HEK293 (cell line): Measurements from ENCODE around the gene OR13C3.

Experiments
- CTCF ChIA-PET: fragments of 350-600 bp; formaldehyde crosslinking; extraction: SDS; loops from one replicate; lab custom pipeline; 2021; ENCODE audit warnings: antibody characterized with exemption; lab: Yijun Ruan, JAX
- POLR2A ChIA-PET: fragments of 300-600 bp; formaldehyde crosslinking; extraction: SDS; loops from one replicate; lab custom pipeline; 2020; ENCODE audit warnings: antibody characterized with exemption, inconsistent platforms; lab: Yijun Ruan, JAX
- H3K27ac ChIP-seq: fragments of 200-500 bp; sonication (Bioruptor generic); 2 replicates; pipeline ENCODE4 v1.5.1; 2014; ENCODE audit warnings: low read depth, low read length, control low read depth, inconsistent platforms; ENCODE audit errors: extremely low read depth
- H3K36me3 ChIP-seq, 2 experiments: fragments of 200-500 bp in 1 of 2; sonication (Bioruptor generic) in 1 of 2; 1 replicate in 1 of 2; 2 replicates in 1 of 2; pipeline ENCODE4 v1.5.1; 2014 to 2017; ENCODE audit warnings: inconsistent platforms in 2 of 2, low read length in 2 of 2; ENCODE audit not compliant: control insufficient read depth in 2 of 2, insufficient read depth in 1 of 2
- H3K4me1 ChIP-seq: fragments of 200-500 bp; sonication (Bioruptor generic); 2 replicates; pipeline ENCODE4 v1.5.1; 2014; ENCODE audit warnings: mild to moderate bottlenecking, low read length, inconsistent platforms; ENCODE audit not compliant: control insufficient read depth, insufficient read depth
- H3K4me3 ChIP-seq: 2 replicates; pipeline ENCODE4 v1.5.1; 2011; ENCODE audit warnings: low read depth, mild to moderate bottlenecking, control low read depth, low read length, moderate library complexity
- H3K9me3 ChIP-seq: fragments of 200-500 bp; sonication (Bioruptor generic); 2 replicates; pipeline ENCODE4 v1.5.1; 2014; ENCODE audit warnings: low read depth, low read length, inconsistent platforms; ENCODE audit not compliant: control insufficient read depth, insufficient read depth
- BCL11A ChIP-seq: fragments of 450-650 bp; formaldehyde crosslinking; IDR thresholded peaks from 2 replicates; pipeline ENCODE4 v1.5.1; 2016; ENCODE audit warnings: low read depth, missing biosample characterization, missing genetic modification characterization
- CTCF ChIP-seq: fragments of 450-650 bp; formaldehyde crosslinking; IDR thresholded peaks from 2 replicates; pipeline ENCODE4 v1.5.1; 2016; ENCODE audit warnings: missing biosample characterization, missing genetic modification characterization
- GLI4 ChIP-seq: fragments of 450-650 bp; formaldehyde crosslinking; IDR thresholded peaks from 2 replicates; pipeline ENCODE4 v1.5.1; 2016; ENCODE audit warnings: missing biosample characterization, missing genetic modification characterization
- OVOL3 ChIP-seq: fragments of 450-650 bp; formaldehyde crosslinking; IDR thresholded peaks from 2 replicates; pipeline ENCODE4 v1.5.1; 2016; ENCODE audit warnings: missing biosample characterization, missing genetic modification characterization
- SCRT1 ChIP-seq: fragments of 450-650 bp; formaldehyde crosslinking; IDR thresholded peaks from 2 replicates; pipeline ENCODE4 v1.5.1; 2016; ENCODE audit warnings: missing biosample characterization, missing genetic modification characterization, borderline replicate concordance
- SP2 ChIP-seq: fragments of 450-650 bp; formaldehyde crosslinking; IDR thresholded peaks from 2 replicates; pipeline ENCODE4 v1.5.1; 2016; ENCODE audit warnings: missing biosample characterization, missing genetic modification characterization
- TRIM28 ChIP-seq: IDR thresholded peaks from 2 replicates; pipeline ENCODE4 v1.6.1; 2011; ENCODE audit warnings: low read length, control low read depth, borderline replicate concordance
- ZNF138 ChIP-seq: fragments of 450-650 bp; formaldehyde crosslinking; IDR thresholded peaks from 2 replicates; pipeline ENCODE4 v1.5.1; 2016; ENCODE audit warnings: missing biosample characterization, missing genetic modification characterization, borderline replicate concordance
- ZNF214 ChIP-seq: fragments of 450-650 bp; formaldehyde crosslinking; IDR thresholded peaks from 2 replicates; pipeline ENCODE4 v1.5.1; 2017; ENCODE audit warnings: missing biosample characterization, mild to moderate bottlenecking, missing genetic modification characterization, borderline replicate concordance
- ZNF221 ChIP-seq: fragments of 450-650 bp; formaldehyde crosslinking; IDR thresholded peaks from 2 replicates; pipeline ENCODE4 v1.5.1; 2017; ENCODE audit warnings: missing biosample characterization, missing genetic modification characterization, borderline replicate concordance
- ZNF248 ChIP-seq: fragments of 450-650 bp; formaldehyde crosslinking; IDR thresholded peaks from 2 replicates; pipeline ENCODE4 v1.5.1; 2017; ENCODE audit warnings: missing biosample characterization, missing genetic modification characterization
- ZNF362 ChIP-seq: fragments of 450-650 bp; formaldehyde crosslinking; IDR thresholded peaks from 2 replicates; pipeline ENCODE4 v1.5.1; 2016; ENCODE audit warnings: missing biosample characterization, missing genetic modification characterization
- ZNF398 ChIP-seq: fragments of 450-650 bp; formaldehyde crosslinking; IDR thresholded peaks from 2 replicates; pipeline ENCODE4 v1.5.1; 2017; ENCODE audit warnings: missing biosample characterization, missing genetic modification characterization
- ZNF501 ChIP-seq: fragments of 450-650 bp; formaldehyde crosslinking; IDR thresholded peaks from 2 replicates; pipeline ENCODE4 v1.5.1; 2016; ENCODE audit warnings: missing biosample characterization, missing genetic modification characterization
- ZNF513 ChIP-seq: fragments of 450-650 bp; IDR thresholded peaks from 2 replicates; pipeline ENCODE4 v1.5.1; 2018; ENCODE audit warnings: missing biosample characterization, missing genetic modification characterization
- ZNF548 ChIP-seq: fragments of 450-650 bp; formaldehyde crosslinking; IDR thresholded peaks from 2 replicates; pipeline ENCODE4 v1.5.1; 2016; ENCODE audit warnings: missing biosample characterization, missing genetic modification characterization
- ZNF549 ChIP-seq: fragments of 450-650 bp; IDR thresholded peaks from 2 replicates; pipeline ENCODE4 v1.5.1; 2018; ENCODE audit warnings: missing biosample characterization, missing genetic modification characterization, mild to moderate bottlenecking, inconsistent platforms, moderate library complexity
- ZNF558 ChIP-seq: fragments of 450-650 bp; formaldehyde crosslinking; IDR thresholded peaks from 2 replicates; pipeline ENCODE4 v1.5.1; 2016; ENCODE audit warnings: missing biosample characterization, missing genetic modification characterization
- ZNF600 ChIP-seq: fragments of 450-650 bp; formaldehyde crosslinking; IDR thresholded peaks from 2 replicates; pipeline ENCODE4 v1.5.1; 2016; ENCODE audit warnings: missing biosample characterization, missing genetic modification characterization
- ZNF677 ChIP-seq: fragments of 450-650 bp; IDR thresholded peaks from 2 replicates; pipeline ENCODE4 v1.5.0; 2018; ENCODE audit warnings: missing biosample characterization, mild to moderate bottlenecking, missing genetic modification characterization, moderate library complexity
- ZNF747 ChIP-seq: fragments of 450-650 bp; formaldehyde crosslinking; IDR thresholded peaks from 2 replicates; pipeline ENCODE4 v1.5.1; 2016; ENCODE audit warnings: missing biosample characterization, missing genetic modification characterization
- ZSCAN4 ChIP-seq: fragments of 450-650 bp; formaldehyde crosslinking; IDR thresholded peaks from 2 replicates; pipeline ENCODE4 v1.5.1; 2017; ENCODE audit warnings: missing biosample characterization, missing genetic modification characterization

OR13C3 gene

GRCh38 chr9:104536756-104537155, at the start of gene OR13C3:
TSS of gene OR13C3 (minus strand) at chr9:104536856. CDS start at chr9:104536723, 133 bp downstream.
- Histone ChIP-seq H3K36me3 (no peaks in the 10 kb centered on the region), H3K27ac (no peak within 1 kb of the TSS), H3K9me3 (no peaks in the 10 kb centered on the region), H3K4me3 (no peak within 1 kb of the TSS), H3K4me1 (no peaks in the 10 kb centered on the region)
- no peak for TF ChIP-seq OVOL3 (tag by site-specific recombination)
- TF ChIP-seq ZNF398 (tag by site-specific recombination): no peak
- TF ChIP-seq BCL11A (tag by site-specific recombination): no peak
- no peak for TF ChIP-seq SCRT1
- TF ChIP-seq ZNF248 (tag by site-specific recombination): no peak
- TF ChIP-seq TRIM28: no peak
- TF ChIP-seq ZNF501: no peak
- TF ChIP-seq ZNF677 (tag by site-specific recombination): no peak
- no peak for TF ChIP-seq ZNF221 (tag by site-specific recombination)
- no peak for TF ChIP-seq ZNF513
- TF ChIP-seq CTCF (tag by site-specific recombination): no peak
- no peak for TF ChIP-seq ZNF549 (tag by site-specific recombination)
- TF ChIP-seq GLI4 (tag by site-specific recombination): no peak
- no peak for TF ChIP-seq ZNF548 (tag by site-specific recombination)
- no peak for TF ChIP-seq ZNF138 (tag by site-specific recombination)
- no peak for TF ChIP-seq ZNF362 (tag by site-specific recombination)
- TF ChIP-seq ZNF214 (tag by site-specific recombination): no peak
- no peak for TF ChIP-seq SP2 (tag by site-specific recombination)
- no peak for TF ChIP-seq ZSCAN4
- no peak for TF ChIP-seq ZNF600 (tag by site-specific recombination)
- ChIA-PET POLR2A (no interaction called here), CTCF (no interaction called here)

GRCh38 chr9:104580562-104580961, 43.9 kb upstream of the OR13C3 start:
- Histone ChIP-seq H3K9me3 (no peaks in the 10 kb centered on the region), H3K4me1 (no peaks in the 10 kb centered on the region), H3K36me3 (no peaks in the 10 kb centered on the region), H3K27ac (no peak overlapping the region), H3K4me3 (no peak overlapping the region)
- ChIA-PET CTCF (no interaction called here), POLR2A (no interaction called here)
- TF ChIP-seq ZNF747 (tag by site-specific recombination) (no peak), ZNF398 (tag by site-specific recombination) (no peak), ZNF558 (tag by site-specific recombination) (no peak), ZNF221 (tag by site-specific recombination) (no peak)
